Heart left ventricle (tissue), 13 donors: ENCODE measurements around the gene PPIP5K2.

Experiments used
- CTCF ChIP-seq, 12 donors: fragments of 200-600 bp; sonication (generic) in 4 of 12; IDR thresholded peaks; one replicate each; pipeline versions ENCODE4 v1.5.0 to v1.8.0; 2018 to 2022; ENCODE audit warnings: antibody characterized with exemption in 12 of 12, mild to moderate bottlenecking in 5 of 12
- POLR2A ChIP-seq, 2 donors: fragments of 450-650 bp; IDR thresholded peaks; one replicate each; pipeline ENCODE4 v1.6.1; 2017; ENCODE audit warnings: antibody characterized with exemption in 2 of 2, mild to moderate bottlenecking in 2 of 2, moderate library complexity in 2 of 2
- donor health status: ischemic (EF 13 %, LVEDD 7.1; RV severe dilation, severe dysfunction).
- donor health status: DM: no; HTN: yes; CAD: no.
- donor health status: DM: no; HTN: no; CAD: no.
- donor health status: ischemic (EF 25% LVEDD 6.9; RV normal size, moderate dysfunction).
- donor health status: ischemic (EF 25% LVEDD 5.7; RV mildly dilated, moderate dysfunction).
- donor health status: ischemic (EF 35%, LVEDD 5.7; RV mildly dilated, moderate dysfunction).
- donor health status: nonischemic (EF 11% LVEDD 7.7; RV severe dilation, severe dysfunction).
- donor health status: DM: yes; HTN: yes; CAD: no.
- donor health status: PGD.
- donor health status: ischemic (EF 29% LVEDD 5.4; RV normal size, mild dysfunction).
- donor health status: nonischemic (EF 23%, LVEDD 6.1; RV moderate dilation, normal function).

- TF ChIP-seq CTCF (IDR thresholded peaks at IDR 0.05) (no peak), POLR2A (IDR thresholded peaks at IDR 0.05) (no peak)
These were observed 54.0 kb downstream of the PPIP5K2 start for GRCh38 chr5:103174147-103174546.
